ENCODE data around the gene LRR1. TPM values are rescaled to one million over a fixed set of nuclear protein-coding genes. Genes with fewer than 3 reads are reported as not detected.
"Not testable (repeated sequence)": the region's sequence is repeated elsewhere in the genome, so short reads cannot be mapped to it uniquely, and the experiment has no call there.

The LRR1 gene
- total RNA-seq, 4 donors from 2014 or later: 2.7 to 9.0 (median 7.1) TPM

DNA sequence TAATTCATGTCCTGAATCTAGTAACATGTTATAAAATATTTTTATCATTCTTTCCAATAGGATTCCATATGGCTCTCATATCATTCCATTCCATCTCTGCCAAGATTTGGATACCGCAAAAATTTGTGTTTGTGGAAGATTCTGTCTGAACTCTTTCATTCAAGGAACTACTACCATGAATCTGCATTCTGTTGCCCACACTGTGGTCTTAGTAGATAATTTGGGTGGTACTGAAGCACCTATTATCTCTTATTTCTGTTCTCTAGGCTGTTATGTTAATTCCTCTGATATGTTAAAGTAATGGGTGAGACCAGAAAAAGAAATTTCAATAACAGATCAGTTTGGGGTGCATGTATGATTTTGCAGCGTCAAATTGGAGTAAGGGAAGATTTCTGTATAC, 15.5 kb downstream of the LRR1 start:
- intact Hi-C loops (cut with DNase I; ENCODE audit: low total_unique reads): no loop called here
- 87 to 89% methylated on average over 2 of the region's 2 CpGs for WGBS, 2 donors

GRCh38 chr14:49615776-49616175, 17.0 kb downstream of the LRR1 start:
- TF ChIP-seq POLR2A (IDR thresholded peaks at IDR 0.05): no peak
- TF ChIP-seq, protein P1, sequence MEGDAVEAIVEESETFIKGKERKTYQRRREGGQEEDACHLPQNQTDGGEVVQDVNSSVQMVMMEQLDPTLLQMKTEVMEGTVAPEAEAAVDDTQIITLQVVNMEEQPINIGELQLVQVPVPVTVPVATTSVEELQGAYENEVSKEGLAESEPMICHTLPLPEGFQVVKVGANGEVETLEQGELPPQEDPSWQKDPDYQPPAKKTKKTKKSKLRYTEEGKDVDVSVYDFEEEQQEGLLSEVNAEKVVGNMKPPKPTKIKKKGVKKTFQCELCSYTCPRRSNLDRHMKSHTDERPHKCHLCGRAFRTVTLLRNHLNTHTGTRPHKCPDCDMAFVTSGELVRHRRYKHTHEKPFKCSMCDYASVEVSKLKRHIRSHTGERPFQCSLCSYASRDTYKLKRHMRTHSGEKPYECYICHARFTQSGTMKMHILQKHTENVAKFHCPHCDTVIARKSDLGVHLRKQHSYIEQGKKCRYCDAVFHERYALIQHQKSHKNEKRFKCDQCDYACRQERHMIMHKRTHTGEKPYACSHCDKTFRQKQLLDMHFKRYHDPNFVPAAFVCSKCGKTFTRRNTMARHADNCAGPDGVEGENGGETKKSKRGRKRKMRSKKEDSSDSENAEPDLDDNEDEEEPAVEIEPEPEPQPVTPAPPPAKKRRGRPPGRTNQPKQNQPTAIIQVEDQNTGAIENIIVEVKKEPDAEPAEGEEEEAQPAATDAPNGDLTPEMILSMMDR (IDR thresholded peaks at IDR 0.05): no peak
- 86 to 92% methylated on average over 6 of the region's 6 CpGs for WGBS, 2 donors
- DNase-seq (ENCODE audit: low spot score in 2 of 2): no peak
- H3K4me3 ChIP-seq (ENCODE audit: low read depth, poor library complexity, severe bottlenecking): no peak overlapping the region
- intact Hi-C loops (cut with DNase I; ENCODE audit: low total_unique reads): no loop called here

More for the DNA sequence above, 15.5 kb downstream of the LRR1 start:
- no peak overlapping the region for H3K4me3 ChIP-seq (ENCODE audit: low read depth, poor library complexity, severe bottlenecking)
- TF ChIP-seq, protein P1 (IDR thresholded peaks at IDR 0.05): no peak
- TF ChIP-seq POLR2A (IDR thresholded peaks at IDR 0.05): no peak
- DNase-seq (ENCODE audit: low spot score in 2 of 2): no peak

DNA sequence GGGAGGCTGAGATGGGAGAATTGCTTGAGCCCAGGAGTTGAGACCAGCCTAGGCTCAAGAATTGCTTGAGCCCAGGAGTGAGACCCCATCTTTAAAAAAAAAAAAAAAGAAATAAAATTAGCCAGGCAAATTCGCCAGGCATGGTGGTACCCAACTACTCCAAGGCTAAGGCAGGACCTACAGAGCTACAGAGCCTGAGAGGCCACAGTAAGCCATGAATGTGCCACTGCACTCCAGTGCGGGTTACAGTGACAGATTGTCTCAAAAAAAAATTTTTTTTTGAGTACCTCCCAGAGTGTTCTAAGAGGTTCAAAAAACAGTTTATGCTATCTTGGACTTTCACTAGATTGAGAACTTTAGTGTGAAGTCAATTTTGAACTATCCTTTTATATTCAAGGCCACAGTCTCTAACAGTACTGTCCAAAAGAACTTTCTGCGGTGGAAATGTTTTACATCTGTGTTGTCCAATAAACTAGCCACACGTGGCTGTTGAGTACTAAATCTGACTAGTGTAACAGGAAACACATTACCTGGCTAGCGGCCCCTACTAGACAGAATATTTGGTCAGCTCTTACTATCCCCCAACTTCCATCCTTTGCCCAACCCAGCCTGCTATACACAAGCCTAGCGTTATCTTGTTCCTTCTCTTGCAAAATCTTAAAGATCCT, 19.2 kb downstream of the LRR1 start:
- H3K4me3 ChIP-seq (ENCODE audit: low read depth, poor library complexity, severe bottlenecking): no peak overlapping the region
- intact Hi-C loops (cut with DNase I; ENCODE audit: low total_unique reads): no loop called here
- no peak for DNase-seq (ENCODE audit: low spot score in 2 of 2)
- 88 to 89% methylated on average over 6 of the region's 6 CpGs for WGBS, 2 donors
- TF ChIP-seq, protein P1 (IDR thresholded peaks at IDR 0.05): no peak
- TF ChIP-seq POLR2A (IDR thresholded peaks at IDR 0.05): no peak

DNA sequence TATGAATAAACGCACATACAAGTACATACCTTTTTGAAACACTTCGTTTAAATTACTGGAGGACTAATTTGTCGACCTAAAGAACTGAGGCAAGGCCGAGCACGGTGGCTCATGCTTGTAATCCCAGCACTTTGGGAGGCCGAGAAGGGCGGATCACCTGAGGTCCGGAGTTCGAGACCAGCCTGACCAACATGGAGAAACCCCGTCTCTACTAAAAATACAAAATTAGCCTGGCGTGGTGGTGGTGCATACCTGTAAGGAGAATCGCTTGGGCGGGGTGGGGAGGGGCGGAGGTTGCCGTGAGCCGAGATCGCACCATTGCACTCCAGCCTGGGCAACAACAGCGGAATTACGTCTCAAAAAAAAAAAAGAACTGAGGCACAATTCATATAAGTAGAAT, 20.5 kb downstream of the LRR1 start:
- 66% methylated on average over 19 of the region's 19 CpGs for WGBS, 2 donors
- DNase-seq (ENCODE audit: low spot score in 2 of 2); H3K4me3 ChIP-seq (ENCODE audit: low read depth, poor library complexity, severe bottlenecking); intact Hi-C loops (cut with DNase I; ENCODE audit: low total_unique reads): not testable (repeated sequence)

- TF ChIP-seq, protein P1 (IDR thresholded peaks at IDR 0.05): no peak
- no peak for TF ChIP-seq POLR2A (IDR thresholded peaks at IDR 0.05)
- WGBS, 2 donors: 0 to 1% methylated on average over 11 of the region's 11 CpGs
- DNase-seq (ENCODE audit: low spot score in 2 of 2): no peak
- intact Hi-C loops (cut with DNase I; ENCODE audit: low total_unique reads): no loop called here
- H3K4me3 ChIP-seq (ENCODE audit: low read depth, poor library complexity, severe bottlenecking): peak overlapping the region; percentile 77
These were observed 21.0 kb downstream of the LRR1 start for GRCh38 chr14:49619730-49620129.

DNA sequence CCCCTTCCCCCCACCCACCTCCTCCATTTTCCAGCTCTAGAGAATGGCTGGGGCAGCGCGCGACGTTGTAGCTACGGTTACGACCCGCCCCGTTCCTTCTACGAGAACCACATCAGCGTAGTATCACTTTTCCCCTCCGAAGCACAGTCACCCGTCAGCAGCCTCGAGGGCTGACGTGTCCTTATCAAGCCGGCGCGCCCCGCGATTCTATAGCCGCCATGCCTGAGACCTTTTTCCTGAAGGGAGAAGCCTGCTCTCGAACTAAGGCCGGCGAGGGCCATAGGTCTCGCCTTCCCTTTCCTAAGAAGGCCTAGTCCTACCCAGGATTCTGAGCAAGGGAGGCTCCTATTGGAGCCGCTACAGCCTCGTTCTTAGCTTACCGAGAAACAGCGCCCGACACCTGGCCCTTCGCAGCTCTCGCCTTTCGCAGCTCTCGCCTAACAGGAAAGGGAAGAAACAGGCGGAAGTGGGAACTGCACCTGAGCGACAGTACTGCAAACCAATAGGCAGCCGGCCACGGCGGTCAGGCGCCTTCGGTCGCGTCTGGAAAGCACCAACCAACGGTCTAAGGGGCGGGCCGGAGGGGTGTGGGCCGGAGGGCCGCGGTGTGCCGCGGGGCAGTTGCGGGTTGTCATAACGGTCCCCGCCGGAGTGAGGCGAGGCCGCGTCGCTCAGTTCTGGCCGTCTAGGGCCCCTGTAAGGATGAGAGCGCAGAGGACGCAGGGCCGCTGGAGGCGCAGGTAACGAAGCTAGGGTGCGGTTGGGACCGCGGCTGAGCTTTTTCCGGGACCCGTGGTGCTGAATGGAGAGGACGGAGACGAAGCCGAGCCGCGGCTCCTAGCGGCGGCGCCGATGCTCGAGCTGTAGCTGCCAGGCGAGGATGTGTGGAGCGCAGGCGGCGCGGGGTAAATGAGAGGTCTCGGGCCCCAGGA, 21.7 kb downstream of the LRR1 start, which contains the start of the genes MGAT2 and RPL36AL:
Gene MGAT2, plus strand, starts transcription at position 618 of the 932 bp plus-strand sequence. CDS start 470 bp downstream, outside the sequence.
Gene RPL36AL, minus strand, starts transcription at position 445 of the 932 bp plus-strand sequence. CDS start 1,522 bp downstream, outside the sequence.
- TF ChIP-seq, protein P1 (IDR thresholded peaks at IDR 0.05): peak in 1 of 3 donors; percentile 33
- peak in 1 of 2 donors; percentile 69 for TF ChIP-seq POLR2A (IDR thresholded peaks at IDR 0.05)
- peak within 1 kb of the TSS; percentile 77 for H3K4me3 ChIP-seq (ENCODE audit: low read depth, poor library complexity, severe bottlenecking)
- DNase-seq (ENCODE audit: low spot score in 2 of 2): peak; percentile 97 to 99
- intact Hi-C loops (cut with DNase I; ENCODE audit: low total_unique reads): no loop called here
- 0% methylated on average over 58 to 83 of the region's 85 CpGs for WGBS, 2 donors
